NB4 (cell line): ENCODE results near the gene C16orf87.

ENCODE experiments used
- DNase-seq: peaks from one replicate; pipeline ENCODE4 v3.0.0; 2010; ENCODE audit warnings: low read depth
- H3K4me3 ChIP-seq: one replicate; pipeline ENCODE4 v1.5.1; 2011; ENCODE audit warnings: mild to moderate bottlenecking, low read depth, low read length, moderate library complexity
- MYC ChIP-seq: IDR thresholded peaks from 2 replicates; pipeline ENCODE4 v1.6.1; 2011; ENCODE audit warnings: low read depth, low read length
- POLR2A ChIP-seq: IDR thresholded peaks from 2 replicates; pipeline ENCODE4 v1.6.1; 2011; ENCODE audit warnings: mild to moderate bottlenecking; ENCODE audit not compliant: insufficient read length; ENCODE audit errors: extremely low read depth
- TF ChIP-seq, protein P1 (sequence below): IDR thresholded peaks from 2 replicates; pipeline ENCODE4 v1.6.1; 2011; ENCODE audit warnings: low read depth, low read length
- TF ChIP-seq, protein P2 (sequence below): IDR thresholded peaks from one replicate; pipeline ENCODE4 v1.5.1; 2012; ENCODE audit warnings: low read depth, low read length

C16orf87 gene

DNA sequence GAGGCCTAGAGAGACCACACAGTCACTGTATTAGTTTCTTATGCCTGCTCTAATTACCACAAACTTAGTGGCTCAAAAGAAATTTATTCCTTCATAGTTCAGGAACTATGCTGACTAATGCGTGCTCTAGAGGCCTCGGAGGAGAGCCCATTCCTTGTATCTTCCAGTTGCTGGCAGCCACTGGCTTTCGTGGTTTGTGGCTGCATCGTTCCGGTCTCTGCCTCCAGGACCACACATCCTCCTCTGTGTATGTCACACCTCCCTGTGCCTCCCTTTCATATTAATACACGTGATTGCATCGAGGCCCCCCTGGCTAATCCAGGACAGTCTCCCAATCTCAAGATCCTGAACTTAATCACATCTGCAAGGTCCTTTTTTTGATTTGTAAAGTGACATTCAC, 65.9 kb downstream of the C16orf87 start:
- peak; percentile 65 for DNase-seq
- no peak overlapping the region for H3K4me3 ChIP-seq
- TF ChIP-seq, protein P1, sequence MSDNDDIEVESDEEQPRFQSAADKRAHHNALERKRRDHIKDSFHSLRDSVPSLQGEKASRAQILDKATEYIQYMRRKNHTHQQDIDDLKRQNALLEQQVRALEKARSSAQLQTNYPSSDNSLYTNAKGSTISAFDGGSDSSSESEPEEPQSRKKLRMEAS: no peak
- TF ChIP-seq, protein P2, sequence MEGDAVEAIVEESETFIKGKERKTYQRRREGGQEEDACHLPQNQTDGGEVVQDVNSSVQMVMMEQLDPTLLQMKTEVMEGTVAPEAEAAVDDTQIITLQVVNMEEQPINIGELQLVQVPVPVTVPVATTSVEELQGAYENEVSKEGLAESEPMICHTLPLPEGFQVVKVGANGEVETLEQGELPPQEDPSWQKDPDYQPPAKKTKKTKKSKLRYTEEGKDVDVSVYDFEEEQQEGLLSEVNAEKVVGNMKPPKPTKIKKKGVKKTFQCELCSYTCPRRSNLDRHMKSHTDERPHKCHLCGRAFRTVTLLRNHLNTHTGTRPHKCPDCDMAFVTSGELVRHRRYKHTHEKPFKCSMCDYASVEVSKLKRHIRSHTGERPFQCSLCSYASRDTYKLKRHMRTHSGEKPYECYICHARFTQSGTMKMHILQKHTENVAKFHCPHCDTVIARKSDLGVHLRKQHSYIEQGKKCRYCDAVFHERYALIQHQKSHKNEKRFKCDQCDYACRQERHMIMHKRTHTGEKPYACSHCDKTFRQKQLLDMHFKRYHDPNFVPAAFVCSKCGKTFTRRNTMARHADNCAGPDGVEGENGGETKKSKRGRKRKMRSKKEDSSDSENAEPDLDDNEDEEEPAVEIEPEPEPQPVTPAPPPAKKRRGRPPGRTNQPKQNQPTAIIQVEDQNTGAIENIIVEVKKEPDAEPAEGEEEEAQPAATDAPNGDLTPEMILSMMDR: no peak
- TF ChIP-seq MYC (no peak), POLR2A (no peak)

DNA sequence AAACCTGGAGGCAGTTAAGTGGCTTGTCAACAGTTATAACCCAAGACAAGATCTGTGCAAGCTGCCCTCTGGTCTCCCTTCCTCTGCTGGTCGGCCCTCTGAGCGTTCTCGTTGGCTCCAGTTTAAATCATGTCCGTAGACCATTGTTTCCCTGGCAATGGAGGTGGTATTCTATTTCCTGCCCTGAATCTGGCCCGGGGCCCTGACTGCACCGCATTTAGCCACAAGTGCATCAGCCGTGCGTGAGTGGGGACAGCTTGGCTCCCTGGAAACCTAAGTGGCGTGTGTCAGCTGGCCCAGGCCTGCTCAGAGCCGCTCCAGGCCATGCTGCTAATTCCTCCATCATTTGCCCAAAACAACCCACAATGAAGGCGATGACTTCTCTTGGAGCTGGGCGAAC, 67.8 kb downstream of the C16orf87 start:
- no peak overlapping the region for H3K4me3 ChIP-seq
- DNase-seq: no peak
- TF ChIP-seq, protein P2: no peak
- TF ChIP-seq, protein P1: no peak
- TF ChIP-seq POLR2A: no peak
- no peak for TF ChIP-seq MYC

DNA sequence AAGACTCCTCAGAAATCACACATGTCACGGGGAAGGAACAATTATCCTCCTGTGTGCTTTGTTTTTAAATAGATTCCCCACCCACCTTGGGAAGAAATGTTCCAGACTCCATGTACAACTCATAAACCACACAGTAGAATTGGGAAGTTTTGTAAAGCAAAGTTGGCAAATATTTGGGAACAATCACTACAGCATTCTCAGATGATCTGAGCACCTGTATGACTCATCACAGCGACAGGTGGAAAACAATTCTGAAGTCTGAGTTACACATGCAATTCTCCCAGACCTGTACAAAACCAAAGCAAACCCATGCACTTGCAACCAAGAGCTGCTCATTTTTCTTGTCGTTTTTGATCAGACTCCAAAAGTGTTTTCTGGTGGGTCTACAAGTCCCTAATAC, 68.4 kb downstream of the C16orf87 start:
- TF ChIP-seq, protein P2: no peak
- TF ChIP-seq POLR2A: no peak
- DNase-seq: no peak
- no peak overlapping the region for H3K4me3 ChIP-seq

DNA sequence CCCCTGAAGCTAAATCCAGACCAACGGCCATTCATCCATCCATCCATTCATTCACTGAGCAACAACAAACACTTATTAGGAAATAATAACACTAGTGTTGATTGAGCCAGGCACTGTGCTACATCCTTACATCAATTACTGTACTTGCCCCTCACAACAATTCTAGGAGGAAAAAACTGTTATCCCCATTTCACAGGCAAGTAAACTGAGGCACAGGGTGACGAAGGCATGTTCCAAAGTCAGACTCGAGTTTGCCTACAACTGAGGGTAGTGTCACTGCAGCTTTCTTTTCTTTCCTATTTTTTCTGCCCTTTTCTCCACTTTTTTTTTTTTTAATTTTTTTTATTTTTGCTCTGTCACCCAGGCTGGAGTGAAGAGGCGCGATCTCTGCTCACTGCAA, 71.7 kb downstream of the C16orf87 start:
- TF ChIP-seq, protein P1: no peak
- TF ChIP-seq POLR2A (no peak), MYC (no peak)
- TF ChIP-seq, protein P2: no peak
- no peak for DNase-seq
- H3K4me3 ChIP-seq: no peak overlapping the region

DNA sequence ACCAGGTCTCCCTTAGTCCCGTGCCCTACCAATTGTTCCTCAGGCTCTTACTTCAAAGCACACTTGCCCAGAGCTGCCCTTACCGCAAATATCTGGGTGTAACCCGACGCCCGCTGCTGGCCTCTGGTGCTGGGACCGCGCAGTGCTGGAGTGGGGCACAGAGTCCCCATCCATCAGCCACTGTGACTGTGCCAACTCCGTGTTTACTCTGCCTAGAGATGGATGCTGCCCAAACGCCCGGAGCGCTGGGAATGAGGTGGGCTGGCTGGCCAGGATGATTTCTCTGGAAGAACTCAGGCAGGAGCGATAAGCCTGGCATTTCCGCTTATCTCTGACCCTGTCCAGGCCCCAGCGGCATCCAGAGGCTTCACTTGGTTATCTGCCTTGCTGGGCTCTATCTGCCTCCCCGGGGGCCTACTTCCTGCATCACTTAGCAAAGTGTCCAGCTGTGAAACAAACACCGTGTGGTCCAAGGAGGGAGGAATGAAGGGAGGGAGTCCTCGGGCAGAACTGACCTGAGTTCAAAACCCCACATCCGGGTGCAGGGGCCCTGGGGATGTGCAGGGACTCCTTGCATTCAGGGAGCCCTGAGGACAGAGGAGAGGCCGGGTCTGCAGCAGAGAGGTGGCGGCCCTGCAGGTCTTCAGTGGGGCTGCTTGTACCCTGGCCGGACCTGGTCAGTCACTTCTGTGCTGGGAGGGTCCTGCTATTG, 73.5 kb downstream of the C16orf87 start:
- H3K4me3 ChIP-seq: no peak overlapping the region
- TF ChIP-seq, protein P1: no peak
- no peak for DNase-seq

DNA sequence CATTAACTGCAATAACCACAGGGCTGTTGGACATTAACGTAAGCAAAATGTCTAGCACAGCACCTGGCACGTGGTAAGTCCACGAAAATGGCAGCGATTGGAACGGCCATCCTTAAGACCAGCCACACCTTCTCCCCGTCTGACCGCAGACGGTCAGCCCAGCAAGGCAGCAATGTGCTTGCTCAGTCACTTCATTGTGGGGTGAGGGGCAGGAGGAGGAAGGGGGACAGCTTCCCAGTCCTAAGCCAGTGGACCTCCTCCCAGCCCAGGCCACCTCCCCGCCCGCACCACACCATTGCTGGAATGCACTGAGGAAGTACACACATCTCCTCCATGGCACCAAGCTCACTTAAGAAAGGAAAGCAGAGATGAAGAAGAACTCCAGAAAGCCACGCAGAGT, 74.2 kb downstream of the C16orf87 start:
- TF ChIP-seq POLR2A (no peak), MYC (no peak)
- TF ChIP-seq, protein P1: no peak
- TF ChIP-seq, protein P2: no peak
- DNase-seq: no peak
- no peak overlapping the region for H3K4me3 ChIP-seq
